Endothelial cell of umbilical vein (primary cell): Measurements from ENCODE around the gene DENND5B. TPM values are rescaled to one million over a fixed set of nuclear protein-coding genes. Genes with fewer than 3 reads are reported as not detected.

Experiments used
- BruUV-seq: library from RNA; stranded (reverse); fragments of 400-500 nt; replicated peaks from 2 replicates; lab custom pipeline; 2021; lab: Mats Ljungman, UMichigan
- CTCF ChIA-PET: fragments of 300-600, 350-600 bp; sonication (Branson Sonifier 250); formaldehyde crosslinking; loops from one replicate; lab custom pipeline; 2021; ENCODE audit warnings: antibody characterized with exemption, inconsistent platforms; lab: Charles Lee
- POLR2A ChIA-PET: fragments of 300-600, 350-600 bp; sonication (Branson Sonifier 250); formaldehyde crosslinking; loops from one replicate; lab custom pipeline; 2021; ENCODE audit warnings: antibody characterized with exemption, inconsistent platforms; lab: Charles Lee
- DNase-seq: peaks from one replicate; pipeline ENCODE4 v3.0.0-alpha.2; 2011; ENCODE audit warnings: low read depth, low spot score
- FAIRE-seq: peaks from 2 replicates; lab custom pipeline; 2011; peaks lifted over from hg19 to GRCh38; lab: Jason Lieb, UNC
- H2AFZ ChIP-seq: 2 replicates; pipeline ENCODE4 v1.6.0; 2012; ENCODE audit warnings: low read depth, low read length, control low read depth, inconsistent platforms
- H3K27ac ChIP-seq: 2 replicates; pipeline ENCODE4 v1.5.1; 2011; ENCODE audit warnings: low read depth, mild to moderate bottlenecking, control low read depth, low read length, moderate library complexity; ENCODE audit not compliant: insufficient read depth
- H3K27me3 ChIP-seq, 2 experiments: 2 replicates each; pipeline versions ENCODE4 v1.6.0 to v1.6.1; 2011; ENCODE audit warnings: low read length in 2 of 2, mixed read lengths in 1 of 2; ENCODE audit not compliant: control insufficient read depth in 2 of 2, insufficient read depth in 2 of 2
- H3K36me3 ChIP-seq, 2 experiments: 2 replicates in 1 of 2; 3 replicates in 1 of 2; pipeline ENCODE4 v1.5.1; 2011; ENCODE audit warnings: low read length in 2 of 2, mild to moderate bottlenecking in 1 of 2, moderate library complexity in 1 of 2; ENCODE audit not compliant: control insufficient read depth in 2 of 2, insufficient read depth in 2 of 2; ENCODE audit errors: extremely low read depth in 1 of 2
- H3K4me1 ChIP-seq: 3 replicates; pipeline ENCODE4 v1.5.1; 2011; ENCODE audit warnings: mild to moderate bottlenecking, low read length; ENCODE audit not compliant: control insufficient read depth, insufficient read depth; ENCODE audit errors: extremely low read depth
- H3K4me2 ChIP-seq: 2 replicates; pipeline ENCODE4 v1.6.1; 2011; ENCODE audit warnings: low read length, control low read depth, mixed read lengths; ENCODE audit not compliant: insufficient read depth
- H3K4me3 ChIP-seq, 3 experiments: fragments of 200-600 bp in 1 of 3; sonication (generic), shearing (Covaris generic) in 1 of 3; replicated peaks in 1 of 3; 2 replicates each; pipeline ENCODE4 v1.5.1; 2011 to 2016; ENCODE audit warnings: control low read depth in 3 of 3, low read length in 3 of 3, mild to moderate bottlenecking in 2 of 3, inconsistent platforms in 1 of 3, low read depth in 1 of 3, moderate library complexity in 1 of 3; ENCODE audit not compliant: insufficient read depth in 1 of 3
- H3K79me2 ChIP-seq: 2 replicates; pipeline ENCODE4 v1.6.0; 2012; ENCODE audit warnings: low read length, inconsistent platforms; ENCODE audit not compliant: control insufficient read depth, insufficient read depth
- H3K9ac ChIP-seq: replicated peaks from 2 replicates; pipeline ENCODE3; 2011; ENCODE audit warnings: low read length, control low read depth; ENCODE audit not compliant: insufficient read depth; ENCODE audit errors: extremely low read depth
- H3K9me1 ChIP-seq: replicated peaks from 3 replicates; pipeline ENCODE4 v1.6.0; 2011; ENCODE audit warnings: mild to moderate bottlenecking, low read length; ENCODE audit not compliant: control insufficient read depth, insufficient read depth; ENCODE audit errors: extremely low read depth
- H3K9me3 ChIP-seq: replicated peaks from 2 replicates; pipeline ENCODE4 v1.5.1; 2012; ENCODE audit warnings: low read length, inconsistent platforms; ENCODE audit not compliant: control insufficient read depth, insufficient read depth
- H4K20me1 ChIP-seq: replicated peaks from 2 replicates; pipeline ENCODE3; 2011; ENCODE audit warnings: mild to moderate bottlenecking, low read length; ENCODE audit not compliant: control insufficient read depth, insufficient read depth; ENCODE audit errors: extremely low read depth
- CTCF ChIP-seq, 2 donors: IDR thresholded peaks; 1 replicate in 1 of 2; 2 replicates in 1 of 2; pipeline ENCODE4 v1.5.1; 2011; ENCODE audit warnings: low read length in 2 of 2, mild to moderate bottlenecking in 2 of 2, moderate library complexity in 2 of 2, control low read depth in 1 of 2, inconsistent platforms in 1 of 2, low read depth in 1 of 2; ENCODE audit not compliant: insufficient read depth in 1 of 2; ENCODE audit errors: extremely low read depth in 1 of 2
- EZH2 ChIP-seq: IDR thresholded peaks from 2 replicates; pipeline ENCODE4 v1.6.1; 2012; ENCODE audit warnings: borderline replicate concordance, low read depth, mild to moderate bottlenecking, moderate library complexity, low read length, inconsistent platforms; ENCODE audit not compliant: severe bottlenecking
- FOS ChIP-seq: IDR thresholded peaks from 2 replicates; pipeline ENCODE4 v1.6.1; 2011; ENCODE audit warnings: mild to moderate bottlenecking, low read length, moderate library complexity, borderline replicate concordance; ENCODE audit not compliant: insufficient read depth
- GATA2 ChIP-seq: IDR thresholded peaks from 2 replicates; pipeline ENCODE4 v1.7.0; 2011; ENCODE audit warnings: low read depth, mild to moderate bottlenecking, moderate library complexity, mixed read lengths, low read length; ENCODE audit not compliant: insufficient read length, insufficient read depth
- JUN ChIP-seq: IDR thresholded peaks from 2 replicates; pipeline ENCODE4 v1.6.1; 2011; ENCODE audit warnings: borderline replicate concordance, low read depth; ENCODE audit not compliant: insufficient read length, insufficient read depth
- MYC ChIP-seq: IDR thresholded peaks from one replicate; pipeline ENCODE4 v1.6.1; 2011; ENCODE audit warnings: mild to moderate bottlenecking, low read depth, low read length
- POLR2A ChIP-seq: IDR thresholded peaks from 2 replicates; pipeline ENCODE4 v1.6.1; 2012; ENCODE audit warnings: low read depth, mild to moderate bottlenecking, control low read depth, low read length
- POLR2AphosphoS5 ChIP-seq: IDR thresholded peaks from 2 replicates; pipeline ENCODE4 v1.6.1; 2012; ENCODE audit warnings: low read depth, mild to moderate bottlenecking, control low read depth, low read length, moderate library complexity; ENCODE audit not compliant: insufficient read depth
- dilution Hi-C: fragments of 300-500 bp; cut with MboI; formaldehyde crosslinking; loops from one replicate; pipeline ENCODE4 v1.15.0; 2019; ENCODE audit warnings: low sequenced_read_pairs; ENCODE audit not compliant: extremely low pct_ligation_motif_present
- intact Hi-C: fragments of 100-400 bp; cut with micrococcal nuclease; formaldehyde crosslinking; loops from one replicate; pipeline ENCODE4 v1.10.0; 2022
- polyA plus RNA-seq, 4 experiments: library from polyadenylated mRNA; depleted of rRNA in 3 of 4; stranded (reverse) in 3 of 4; unstranded in 1 of 4; fragments of >200 nt; gene quantifications; 2 replicates each; pipeline versions ENCODE4 v1.2.1 to v1.2.3, GENCODE V29; 2011 to 2012; ENCODE audit warnings: missing spikeins in 1 of 4
- total RNA-seq: library from RNA; stranded (reverse); gene quantifications from 2 replicates; pipeline ENCODE4 v1.2.3, GENCODE V29; 2021
- TF ChIP-seq, protein P1 (sequence below): IDR thresholded peaks from 2 replicates; pipeline ENCODE4 v1.6.1; 2011; ENCODE audit not compliant: insufficient read depth, insufficient read length

The DENND5B gene
- total and polyA plus RNA-seq, 2 donors (not counting 3 experiments of a cell fraction or from before 2014, with no cell fraction given): 10.3 to 18.3 TPM

DNA sequence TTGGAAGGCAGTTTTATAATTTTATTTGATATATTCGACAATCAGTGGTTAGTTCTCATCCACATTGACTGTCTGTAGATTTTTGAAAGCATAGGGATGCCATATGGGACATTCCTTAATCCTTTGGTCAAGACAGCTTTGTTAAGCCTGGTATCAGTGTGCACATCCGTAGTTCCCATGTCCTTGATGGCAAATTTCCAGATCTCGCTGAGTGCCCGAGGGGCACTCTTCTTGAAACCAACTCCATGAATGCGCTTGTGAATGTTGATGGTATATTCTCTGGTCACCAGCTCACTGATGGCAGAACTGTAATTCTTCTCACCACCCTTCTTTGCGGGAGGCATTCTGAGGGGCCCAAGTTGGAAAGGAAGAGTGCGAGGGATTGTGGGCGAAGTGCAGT is 6.1 kb upstream of the DENND5B start:
- no peak overlapping the region for H3K27ac ChIP-seq
- intact Hi-C loops: no loop called here
- peaks cover 6% of the 10 kb centered on the region for H3K4me1 ChIP-seq
- no TSS peak for BruUV-seq
- no peaks in the 10 kb centered on the region for H3K79me2 ChIP-seq
- H3K9me3 ChIP-seq: no peaks in the 10 kb centered on the region
- H3K36me3 ChIP-seq: no peaks in the 10 kb centered on the region
- H3K4me2 ChIP-seq: no peak overlapping the region
- no peak overlapping the region for H2AFZ ChIP-seq
- ChIA-PET POLR2A (no interaction called here), CTCF (interaction anchor here (0.8 to 1.6 kb wide), 7 partner anchors 19 to 194 kb away, joined by 3 to 9 read pairs (median 3); no protein-coding TSS in a partner anchor)
- H3K9me1 ChIP-seq: no peaks in the 10 kb centered on the region
- DNase-seq (no peak), FAIRE-seq (no peak)
- dilution Hi-C loops: no loop called here
- no peaks in the 10 kb centered on the region for H4K20me1 ChIP-seq
- no peak overlapping the region for H3K4me3 ChIP-seq
- H3K9ac ChIP-seq: no peak overlapping the region
- H3K27me3 ChIP-seq: peaks cover 0 to 2% of the 10 kb centered on the region in 2 experiments
- TF ChIP-seq EZH2 (no peak), CTCF (IDR thresholded peaks at IDR 0.05; ENCODE audit: extremely low read depth in 1 of 2, insufficient read depth in 1 of 2, low read depth in 1 of 2, low read length in 2 of 2) (no peak), POLR2AphosphoS5 (no peak), JUN (no peak), MYC (no peak), POLR2A (no peak), FOS (no peak), GATA2 (no peak)
- TF ChIP-seq, protein P1, sequence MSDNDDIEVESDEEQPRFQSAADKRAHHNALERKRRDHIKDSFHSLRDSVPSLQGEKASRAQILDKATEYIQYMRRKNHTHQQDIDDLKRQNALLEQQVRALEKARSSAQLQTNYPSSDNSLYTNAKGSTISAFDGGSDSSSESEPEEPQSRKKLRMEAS: no peak
